KMS-11 (cell line): Measurements from ENCODE around the gene GDF2.

Source experiments
- H2AFZ ChIP-seq: fragments of 200-600 bp; sonication (generic); 2 replicates; pipeline ENCODE4 v1.6.1; 2016; ENCODE audit warnings: antibody characterized with exemption, mixed run types, low read depth
- H3K27ac ChIP-seq: fragments of 200-600 bp; sonication (generic); 2 replicates; pipeline ENCODE4 v1.6.1; 2016; ENCODE audit warnings: mild to moderate bottlenecking, mixed run types
- H3K27me3 ChIP-seq: fragments of 200-600 bp; sonication (generic); 2 replicates; pipeline ENCODE4 v1.6.1; 2017; ENCODE audit warnings: mild to moderate bottlenecking, low read depth, mixed run types, moderate library complexity; ENCODE audit not compliant: insufficient read depth
- H3K36me3 ChIP-seq: fragments of 200-600 bp; sonication (generic); 2 replicates; pipeline ENCODE4 v1.6.1; 2017; ENCODE audit warnings: mild to moderate bottlenecking, mixed run types; ENCODE audit not compliant: insufficient read depth
- H3K4me1 ChIP-seq: fragments of 200-600 bp; sonication (generic); 2 replicates; pipeline ENCODE4 v1.6.1; 2016; ENCODE audit warnings: mild to moderate bottlenecking, low read depth, mixed run types; ENCODE audit not compliant: poor library complexity, severe bottlenecking
- H3K4me2 ChIP-seq: fragments of 200-600 bp; sonication (generic); 2 replicates; pipeline ENCODE4 v1.7.0; 2016; ENCODE audit warnings: mild to moderate bottlenecking, mixed run types
- H3K4me3 ChIP-seq: fragments of 200-600 bp; sonication (generic); IDR thresholded peaks from 2 replicates; pipeline ENCODE4 v1.6.1; 2017; ENCODE audit warnings: low read depth, low read length, mixed read lengths; ENCODE audit not compliant: insufficient read depth
- H3K79me2 ChIP-seq: fragments of 200-600 bp; sonication (generic); 2 replicates; pipeline ENCODE4 v1.6.1; 2016; ENCODE audit warnings: low read depth, mixed run types; ENCODE audit not compliant: insufficient read depth
- H3K9ac ChIP-seq: fragments of 200-600 bp; sonication (generic); 2 replicates; pipeline ENCODE4 v1.6.1; 2016; ENCODE audit warnings: mild to moderate bottlenecking, mixed run types
- H4K20me1 ChIP-seq: fragments of 200-600 bp; sonication (generic); 2 replicates; pipeline ENCODE4 v1.6.1; 2016; ENCODE audit warnings: mild to moderate bottlenecking, mixed run types; ENCODE audit not compliant: insufficient read depth
- CTCF ChIP-seq: fragments of 200-600 bp; sonication (generic); conservative IDR thresholded peaks from 2 replicates; pipeline ENCODE4 v1.6.1; 2017; ENCODE audit warnings: low read depth, mild to moderate bottlenecking, antibody characterized with exemption, low read length, moderate library complexity, mixed read lengths

The GDF2 gene

GRCh38 chr10:47321521-47322195 lies 596 bp upstream of the GDF2 start:
- H3K9ac ChIP-seq = no peak overlapping the region
- no peak overlapping the region for H3K4me2 ChIP-seq
- H3K4me1 ChIP-seq = no peaks in the 10 kb centered on the region
- H2AFZ ChIP-seq = no peak overlapping the region
- H3K36me3 ChIP-seq = no peaks in the 10 kb centered on the region
- no peaks in the 10 kb centered on the region for H3K27me3 ChIP-seq
- no peak overlapping the region for H3K4me3 ChIP-seq
- no peaks in the 10 kb centered on the region for H3K79me2 ChIP-seq
- H3K27ac ChIP-seq = no peak overlapping the region
- TF ChIP-seq CTCF = no peak
- H4K20me1 ChIP-seq = no peaks in the 10 kb centered on the region

GRCh38 chr10:47323087-47323486 lies 833 bp downstream of the GDF2 start:
- no peak overlapping the region for H3K4me3 ChIP-seq
- H2AFZ ChIP-seq = no peak overlapping the region
- no peaks in the 10 kb centered on the region for H3K27me3 ChIP-seq
- H3K27ac ChIP-seq = no peak overlapping the region
- no peaks in the 10 kb centered on the region for H3K79me2 ChIP-seq
- no peaks in the 10 kb centered on the region for H3K36me3 ChIP-seq
- H3K4me1 ChIP-seq = no peaks in the 10 kb centered on the region
- H3K4me2 ChIP-seq = no peak overlapping the region
- H3K9ac ChIP-seq = no peak overlapping the region
- TF ChIP-seq CTCF = no peak
- H4K20me1 ChIP-seq = no peaks in the 10 kb centered on the region

GRCh38 chr10:47323636-47324296 lies 1.5 kb downstream of the GDF2 start:
- no peaks in the 10 kb centered on the region for H3K36me3 ChIP-seq
- no peak for TF ChIP-seq CTCF
- H3K9ac ChIP-seq = no peak overlapping the region
- no peak overlapping the region for H3K4me3 ChIP-seq
- no peaks in the 10 kb centered on the region for H4K20me1 ChIP-seq
- H2AFZ ChIP-seq = no peak overlapping the region
- H3K79me2 ChIP-seq = no peaks in the 10 kb centered on the region
- no peaks in the 10 kb centered on the region for H3K4me1 ChIP-seq
- no peak overlapping the region for H3K27ac ChIP-seq
- no peak overlapping the region for H3K4me2 ChIP-seq
- no peaks in the 10 kb centered on the region for H3K27me3 ChIP-seq

GRCh38 chr10:47325303-47326291 lies 3.3 kb downstream of the GDF2 start:
- Histone ChIP-seq H3K36me3 (no peaks in the 10 kb centered on the region), H3K9ac (no peak overlapping the region), H3K4me1 (no peaks in the 10 kb centered on the region), H3K27ac (no peak overlapping the region), H3K4me3 (no peak overlapping the region), H3K79me2 (no peaks in the 10 kb centered on the region), H3K4me2 (no peak overlapping the region), H4K20me1 (no peaks in the 10 kb centered on the region), H2AFZ (no peak overlapping the region), H3K27me3 (no peaks in the 10 kb centered on the region)
- no peak for TF ChIP-seq CTCF
